Urinary bladder (tissue), 4 donors: Measurements from ENCODE around the gene ZNF462. TPM values are rescaled to one million over a fixed set of nuclear protein-coding genes. Genes with fewer than 3 reads are reported as not detected.
A peak's percentile ranks its signal among the peaks of the same experiment; 100 is the strongest.

ENCODE experiments used
- DNase-seq: peaks from one replicate; pipeline ENCODE4 v3.0.0-alpha.2; 2015; ENCODE audit errors: extremely low spot score
- H3K27ac ChIP-seq: one replicate; pipeline ENCODE4 v1.5.1; 2013; ENCODE audit warnings: low read depth, mild to moderate bottlenecking, moderate library complexity
- H3K36me3 ChIP-seq: one replicate; pipeline ENCODE4 v1.6.1; 2013; ENCODE audit warnings: mild to moderate bottlenecking, moderate library complexity; ENCODE audit not compliant: insufficient read depth
- H3K4me1 ChIP-seq: one replicate; pipeline ENCODE4 v1.6.1; 2013; ENCODE audit warnings: mild to moderate bottlenecking, moderate library complexity; ENCODE audit not compliant: insufficient read depth
- H3K4me3 ChIP-seq: one replicate; pipeline ENCODE4 v1.5.1; 2013; ENCODE audit warnings: low read depth, low read length
- WGBS: extraction: QIAGEN DNeasy Blood & Tissue Kit; methylation state at CpG from one replicate; pipeline ENCODE4 v1.1.7; 2013; 5-methylcytosine and 5-hydroxymethylcytosine counted together
- polyA plus RNA-seq: library from polyadenylated mRNA; stranded (reverse); fragments of 200-250 nt; gene quantifications from one replicate; pipeline ENCODE4 v1.2.3, GENCODE V29; 2013
- total RNA-seq: library from RNA; depleted of rRNA; stranded (reverse); fragments of >200 nt; gene quantifications from one replicate; pipeline ENCODE4 v1.2.3, GENCODE V29; 2014
- donor health status: healthy with polysubstance abuse.
- donor health status: healthy.

The ZNF462 gene, protein sequence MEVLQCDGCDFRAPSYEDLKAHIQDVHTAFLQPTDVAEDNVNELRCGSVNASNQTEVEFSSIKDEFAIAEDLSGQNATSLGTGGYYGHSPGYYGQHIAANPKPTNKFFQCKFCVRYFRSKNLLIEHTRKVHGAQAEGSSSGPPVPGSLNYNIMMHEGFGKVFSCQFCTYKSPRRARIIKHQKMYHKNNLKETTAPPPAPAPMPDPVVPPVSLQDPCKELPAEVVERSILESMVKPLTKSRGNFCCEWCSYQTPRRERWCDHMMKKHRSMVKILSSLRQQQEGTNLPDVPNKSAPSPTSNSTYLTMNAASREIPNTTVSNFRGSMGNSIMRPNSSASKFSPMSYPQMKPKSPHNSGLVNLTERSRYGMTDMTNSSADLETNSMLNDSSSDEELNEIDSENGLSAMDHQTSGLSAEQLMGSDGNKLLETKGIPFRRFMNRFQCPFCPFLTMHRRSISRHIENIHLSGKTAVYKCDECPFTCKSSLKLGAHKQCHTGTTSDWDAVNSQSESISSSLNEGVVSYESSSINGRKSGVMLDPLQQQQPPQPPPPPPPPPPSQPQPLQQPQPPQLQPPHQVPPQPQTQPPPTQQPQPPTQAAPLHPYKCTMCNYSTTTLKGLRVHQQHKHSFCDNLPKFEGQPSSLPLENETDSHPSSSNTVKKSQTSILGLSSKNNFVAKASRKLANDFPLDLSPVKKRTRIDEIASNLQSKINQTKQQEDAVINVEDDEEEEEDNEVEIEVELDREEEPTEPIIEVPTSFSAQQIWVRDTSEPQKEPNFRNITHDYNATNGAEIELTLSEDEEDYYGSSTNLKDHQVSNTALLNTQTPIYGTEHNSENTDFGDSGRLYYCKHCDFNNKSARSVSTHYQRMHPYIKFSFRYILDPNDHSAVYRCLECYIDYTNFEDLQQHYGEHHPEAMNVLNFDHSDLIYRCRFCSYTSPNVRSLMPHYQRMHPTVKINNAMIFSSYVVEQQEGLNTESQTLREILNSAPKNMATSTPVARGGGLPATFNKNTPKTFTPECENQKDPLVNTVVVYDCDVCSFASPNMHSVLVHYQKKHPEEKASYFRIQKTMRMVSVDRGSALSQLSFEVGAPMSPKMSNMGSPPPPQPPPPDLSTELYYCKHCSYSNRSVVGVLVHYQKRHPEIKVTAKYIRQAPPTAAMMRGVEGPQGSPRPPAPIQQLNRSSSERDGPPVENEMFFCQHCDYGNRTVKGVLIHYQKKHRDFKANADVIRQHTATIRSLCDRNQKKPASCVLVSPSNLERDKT (N-terminal part only)
- total RNA-seq (40.2 TPM), polyA plus RNA-seq (4.4 TPM)

DNA sequence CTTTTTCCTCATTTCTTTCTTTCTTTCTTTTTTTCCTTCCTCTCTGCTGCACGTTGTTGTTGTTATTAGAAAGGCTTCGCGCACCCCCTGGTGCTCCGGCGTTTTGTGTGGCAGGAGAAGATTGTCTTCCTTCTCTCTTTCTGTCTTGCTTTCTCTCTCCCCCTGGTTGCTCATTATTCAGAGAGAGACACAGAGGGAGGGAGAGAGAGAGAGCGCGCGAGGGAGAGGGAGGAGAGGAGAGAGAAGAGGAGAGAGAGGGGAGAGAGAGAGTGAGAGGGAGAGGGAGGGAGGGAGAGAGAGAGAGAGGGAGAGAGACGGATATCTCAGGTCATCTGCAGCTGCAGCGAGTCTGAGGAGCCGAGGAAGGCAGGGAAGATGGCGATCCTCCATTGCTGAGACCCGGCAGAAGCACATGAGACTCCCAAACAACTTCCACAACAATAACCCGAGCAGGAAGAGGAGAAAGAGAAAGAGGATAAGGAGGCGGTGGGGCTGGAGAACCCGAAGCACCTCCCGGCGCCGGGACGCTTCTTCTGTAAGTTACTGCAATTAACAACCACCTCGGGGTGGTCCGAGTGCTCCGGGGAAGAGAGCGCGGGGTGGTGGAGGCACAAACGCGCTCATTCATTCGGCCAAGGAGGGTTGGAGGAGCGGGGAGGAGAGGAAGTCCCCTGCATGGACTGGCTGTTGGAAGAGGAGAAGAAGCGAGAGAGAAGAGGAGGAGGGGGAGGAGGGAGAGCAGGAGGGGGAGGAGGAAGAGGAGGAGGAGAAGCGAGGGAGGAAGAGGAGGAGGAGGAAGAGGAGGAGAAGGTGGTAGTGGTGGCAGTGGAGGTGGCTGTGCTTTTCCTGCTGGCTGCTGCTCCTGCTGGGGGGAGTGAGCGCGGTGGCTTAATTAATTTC, at the start of gene ZNF462:
Gene ZNF462 (plus strand): TSS at position 346 of the 900 bp plus-strand sequence. CDS start 60,218 bp downstream, outside the sequence.
- H3K36me3 ChIP-seq, result no peaks in the 10 kb centered on the region
- H3K4me3 ChIP-seq, result peak within 1 kb of the TSS; percentile 78
- H3K4me1 ChIP-seq, result no peaks in the 10 kb centered on the region
- DNase-seq, result no peak
- whole genome bisulfite sequencing, result under 1% methylated on average over 33 of the region's 33 CpGs
- peak within 1 kb of the TSS; percentile 85 for H3K27ac ChIP-seq

DNA sequence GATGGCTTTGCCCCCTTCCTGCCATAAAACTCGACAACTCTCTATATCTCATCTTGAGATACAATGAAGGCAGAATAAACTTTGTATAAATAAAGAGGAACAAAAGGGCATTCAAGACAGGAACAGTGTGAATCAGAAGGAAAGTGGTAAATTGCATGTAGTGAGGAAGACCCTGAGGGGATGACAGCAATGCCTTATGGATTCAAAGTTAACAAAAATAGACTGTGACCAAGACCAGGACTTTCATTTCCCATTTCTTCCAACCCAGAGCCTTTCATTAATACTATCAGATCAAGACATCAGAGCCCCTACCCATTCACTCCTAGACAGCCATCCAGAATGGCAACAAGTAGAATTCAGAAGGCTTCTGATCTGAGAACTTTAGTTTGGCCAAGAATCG, 46.4 kb upstream of the ZNF462 start:
- DNase-seq, result no peak
- Histone ChIP-seq H3K36me3 (no peaks in the 10 kb centered on the region), H3K4me1 (no peaks in the 10 kb centered on the region), H3K4me3 (no peak overlapping the region), H3K27ac (no peak overlapping the region)
- 52% methylated on average over 2 of the region's 2 CpGs for WGBS

DNA sequence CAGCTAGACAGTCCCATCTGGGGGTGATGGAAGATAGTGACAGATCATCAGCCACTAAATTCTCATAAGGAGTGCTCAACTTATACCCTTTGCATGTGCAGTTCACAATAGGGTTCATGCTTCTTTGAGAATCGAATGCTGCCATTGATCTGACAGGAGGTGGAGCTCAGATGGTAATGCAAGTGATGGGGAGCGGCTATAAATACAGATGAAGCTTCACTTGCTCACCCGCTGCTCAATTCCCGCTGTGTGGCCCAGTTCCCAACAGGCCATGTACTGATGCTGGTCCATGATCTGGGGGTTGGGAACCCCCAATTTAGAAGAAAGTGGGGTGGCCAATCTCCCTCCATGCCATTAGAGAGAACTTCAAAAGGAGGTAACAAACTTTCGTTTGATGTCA, 44.9 kb upstream of the ZNF462 start:
- no peak overlapping the region for H3K27ac ChIP-seq
- no peaks in the 10 kb centered on the region for H3K4me1 ChIP-seq
- no peak for DNase-seq
- no peak overlapping the region for H3K4me3 ChIP-seq
- WGBS, result 95% methylated on average over 5 of the region's 5 CpGs
- no peaks in the 10 kb centered on the region for H3K36me3 ChIP-seq

DNA sequence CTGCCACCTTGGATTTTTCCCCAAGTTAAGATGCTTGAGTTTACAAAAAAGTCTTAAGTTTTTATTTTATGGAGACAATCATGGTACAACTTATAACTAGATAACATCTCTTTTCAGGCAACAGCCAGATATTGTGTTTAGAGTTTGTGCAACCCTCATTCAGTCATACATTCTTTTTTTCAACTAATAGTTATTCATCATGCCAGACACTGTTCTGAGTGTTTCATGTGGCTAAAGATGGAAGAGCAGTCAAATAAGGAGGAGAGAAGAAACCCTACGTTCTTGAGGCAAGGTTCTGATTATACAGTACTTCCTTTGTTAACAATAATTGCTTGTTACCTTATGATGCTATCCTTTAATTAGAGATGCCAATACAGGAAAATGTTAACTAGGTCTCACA, 42.1 kb upstream of the ZNF462 start:
- Histone ChIP-seq H3K27ac (no peak overlapping the region), H3K4me3 (no peak overlapping the region), H3K4me1 (no peaks in the 10 kb centered on the region), H3K36me3 (no peaks in the 10 kb centered on the region)
- 45% methylated on average over 1 of the region's 1 CpG for WGBS
- DNase-seq, result no peak

DNA sequence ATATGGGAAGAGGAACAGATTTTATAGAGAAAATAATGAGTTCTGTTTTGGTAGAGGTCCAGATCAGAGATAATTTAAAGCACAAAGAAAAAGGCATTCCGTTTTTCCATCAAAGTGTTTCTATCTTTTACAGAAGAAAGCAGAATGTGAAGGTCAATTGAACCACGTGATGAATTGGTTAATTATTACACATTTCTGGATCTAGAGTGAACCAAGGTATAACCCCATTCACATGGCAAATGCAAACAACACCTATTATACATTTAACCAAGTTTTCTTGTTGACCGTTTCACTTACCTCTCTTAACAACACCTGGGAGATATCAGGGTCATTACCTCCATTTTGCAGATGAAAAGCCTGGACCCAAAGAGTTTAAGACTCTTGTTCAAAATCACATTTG, 34.9 kb upstream of the ZNF462 start:
- WGBS, result 86% methylated on average over 3 of the region's 3 CpGs
- Histone ChIP-seq H3K4me1 (no peaks in the 10 kb centered on the region), H3K4me3 (no peak overlapping the region), H3K27ac (no peak overlapping the region), H3K36me3 (no peaks in the 10 kb centered on the region)
- no peak for DNase-seq

DNA sequence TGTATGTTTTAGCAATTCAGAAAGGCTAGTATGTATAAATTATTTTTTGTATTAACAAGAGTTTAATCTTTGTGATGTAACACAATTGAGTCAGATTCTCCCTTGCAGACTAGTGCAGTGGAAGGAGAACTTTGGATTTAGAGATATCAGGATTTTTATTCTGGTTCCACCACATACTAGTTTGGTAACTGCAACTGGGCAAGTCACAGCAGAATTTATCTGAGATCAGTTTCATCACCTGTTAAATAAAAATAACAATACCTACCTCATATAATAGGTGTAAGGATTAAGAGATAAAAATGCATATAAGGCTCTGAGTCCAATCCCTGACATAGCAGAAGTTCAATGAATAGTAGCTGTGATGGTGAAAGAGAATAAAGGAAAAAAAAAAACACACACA, 34.0 kb upstream of the ZNF462 start:
- H3K27ac ChIP-seq, result no peak overlapping the region
- no peaks in the 10 kb centered on the region for H3K36me3 ChIP-seq
- no peak overlapping the region for H3K4me3 ChIP-seq
- H3K4me1 ChIP-seq, result no peaks in the 10 kb centered on the region
- no peak for DNase-seq

DNA sequence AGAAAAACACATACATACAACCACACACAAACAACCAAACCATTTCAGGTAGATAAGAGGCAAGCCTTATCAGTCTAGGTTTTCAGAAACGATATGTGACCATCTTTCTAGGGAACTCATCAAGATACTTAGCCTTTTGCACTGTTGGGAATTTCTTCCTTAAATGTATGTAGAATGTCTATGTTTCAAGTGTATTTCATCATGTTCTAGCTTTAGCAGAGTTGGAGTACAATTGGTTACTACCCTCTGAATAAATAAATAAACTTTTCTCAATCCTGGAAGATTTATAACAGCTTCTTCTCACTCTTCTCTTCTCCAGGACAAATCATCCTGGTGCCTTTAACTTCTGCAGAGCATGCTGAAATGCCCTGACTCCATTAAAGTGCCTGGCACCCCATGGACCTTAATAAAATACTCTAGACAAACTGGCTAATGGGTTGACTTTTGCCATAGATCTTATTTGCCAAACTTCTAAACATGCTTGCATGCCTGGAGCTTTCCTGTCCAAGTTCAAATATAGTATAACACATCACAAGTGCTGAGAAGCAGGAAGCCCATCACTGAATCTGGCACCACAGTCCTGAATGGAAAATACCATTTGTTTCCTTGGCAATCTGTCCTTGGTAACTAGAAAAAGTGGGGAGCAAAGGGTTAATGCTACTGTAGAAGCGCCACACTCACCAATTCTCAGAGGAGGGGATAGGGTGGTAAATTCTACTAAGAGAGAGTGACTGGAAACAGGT, 33.1 kb upstream of the ZNF462 start:
- DNase-seq, result no peak
- 71% methylated on average over 2 of the region's 2 CpGs for WGBS
- Histone ChIP-seq H3K36me3 (no peaks in the 10 kb centered on the region), H3K4me1 (no peaks in the 10 kb centered on the region), H3K4me3 (no peak overlapping the region), H3K27ac (no peak overlapping the region)

DNA sequence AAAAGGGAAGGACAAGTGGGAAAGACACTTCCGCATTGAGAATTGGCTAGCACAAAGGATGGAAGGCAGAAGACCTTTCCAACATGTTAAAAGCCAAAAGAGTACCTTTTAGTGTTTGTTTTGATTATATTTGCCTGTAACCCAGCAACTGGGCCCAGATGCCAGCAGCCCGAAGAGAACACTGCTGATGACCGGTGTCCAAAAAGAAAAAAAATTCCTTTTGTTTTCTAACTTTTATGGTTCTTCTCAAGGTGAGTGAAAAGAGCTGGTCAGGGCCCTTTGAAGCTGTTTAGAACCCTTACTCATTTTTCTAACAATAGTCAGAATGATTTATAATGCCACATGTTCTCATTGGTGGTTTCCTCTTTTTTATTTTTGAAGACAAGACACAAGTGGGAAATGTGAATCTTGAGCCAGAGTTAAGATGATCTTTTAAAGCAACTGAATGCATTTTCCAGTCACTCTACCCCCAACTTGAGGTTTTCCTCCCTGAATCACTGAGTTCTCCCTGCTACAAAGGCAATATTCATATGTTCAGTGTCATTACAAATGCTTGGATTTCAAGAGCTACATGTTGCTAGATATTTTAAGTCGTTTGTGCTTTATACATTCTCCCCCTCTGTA, 32.3 kb upstream of the ZNF462 start:
- DNase-seq, result no peak
- Histone ChIP-seq H3K27ac (no peak overlapping the region), H3K4me1 (no peaks in the 10 kb centered on the region), H3K36me3 (no peaks in the 10 kb centered on the region), H3K4me3 (no peak overlapping the region)
- 22% methylated on average over 4 of the region's 4 CpGs for WGBS

DNA sequence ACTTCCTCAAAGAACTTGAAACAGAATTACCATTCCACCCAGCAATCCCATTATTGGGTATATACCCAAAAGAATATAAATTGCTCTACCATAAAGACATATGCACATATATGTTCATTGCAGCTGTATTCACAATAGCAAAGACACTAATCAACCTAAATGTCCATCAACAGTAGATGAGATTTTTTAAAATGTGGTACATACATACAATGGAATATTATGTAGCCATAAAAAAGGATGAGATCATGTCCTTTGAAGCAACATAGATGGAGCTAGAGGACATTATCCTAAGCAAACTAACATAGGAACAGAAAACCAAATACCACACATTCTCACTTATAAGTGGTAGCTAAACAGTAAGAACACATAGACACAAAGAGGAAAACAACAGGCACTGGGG, 28.1 kb upstream of the ZNF462 start:
- DNase-seq, result no peak

DNA sequence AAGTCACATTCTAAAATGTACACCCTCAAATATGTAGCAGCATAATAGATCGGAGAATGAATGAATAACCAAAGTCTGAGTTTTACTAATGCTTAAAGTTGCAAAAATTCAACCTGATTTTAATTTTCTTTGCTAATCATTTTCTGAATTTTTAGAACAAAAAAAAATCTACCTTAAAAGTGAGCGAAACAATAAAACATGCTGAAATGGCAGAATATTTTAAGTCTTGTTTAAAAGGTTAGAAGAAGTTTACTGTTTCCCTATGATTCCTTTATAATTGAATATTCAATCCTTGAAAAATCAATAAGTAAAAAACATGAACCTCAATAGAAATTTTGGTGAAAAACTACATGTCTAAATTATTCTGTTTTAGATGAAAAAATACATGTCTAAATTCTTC, 27.1 kb upstream of the ZNF462 start:
- DNase-seq, result no peak
- H3K27ac ChIP-seq, result no peak overlapping the region
- no peak overlapping the region for H3K4me3 ChIP-seq
- H3K4me1 ChIP-seq, result no peaks in the 10 kb centered on the region
- WGBS, result 98% methylated on average over 2 of the region's 2 CpGs
- no peaks in the 10 kb centered on the region for H3K36me3 ChIP-seq

More for the DNA sequence above, 28.1 kb upstream of the ZNF462 start:
- H3K36me3 ChIP-seq, result no peaks in the 10 kb centered on the region
- H3K27ac ChIP-seq, result no peak overlapping the region
- no peaks in the 10 kb centered on the region for H3K4me1 ChIP-seq
- H3K4me3 ChIP-seq, result no peak overlapping the region

DNA sequence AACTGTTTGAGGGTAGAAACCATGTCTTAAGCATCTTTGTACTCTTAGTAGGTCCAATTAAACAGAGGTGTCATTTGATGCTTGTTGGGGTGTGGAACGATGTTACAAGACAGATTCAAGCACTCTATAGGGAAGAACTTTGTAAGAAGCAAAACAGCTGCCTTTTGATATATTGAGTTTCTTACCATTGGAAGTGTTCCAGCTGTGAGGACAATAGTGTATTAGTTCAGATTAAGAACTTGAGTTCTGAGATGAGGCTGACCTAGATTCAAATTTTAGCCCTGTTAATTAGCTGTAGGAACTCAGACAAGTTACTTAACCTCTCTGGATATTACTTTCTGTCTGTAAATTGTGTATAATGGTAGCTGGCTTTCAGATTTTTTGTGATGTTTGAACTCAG, 19.6 kb upstream of the ZNF462 start:
- no peak overlapping the region for H3K27ac ChIP-seq
- no peak overlapping the region for H3K4me3 ChIP-seq
- 27% methylated on average over 1 of the region's 1 CpG for WGBS
- H3K36me3 ChIP-seq, result no peaks in the 10 kb centered on the region
- H3K4me1 ChIP-seq, result no peaks in the 10 kb centered on the region
- DNase-seq, result no peak

DNA sequence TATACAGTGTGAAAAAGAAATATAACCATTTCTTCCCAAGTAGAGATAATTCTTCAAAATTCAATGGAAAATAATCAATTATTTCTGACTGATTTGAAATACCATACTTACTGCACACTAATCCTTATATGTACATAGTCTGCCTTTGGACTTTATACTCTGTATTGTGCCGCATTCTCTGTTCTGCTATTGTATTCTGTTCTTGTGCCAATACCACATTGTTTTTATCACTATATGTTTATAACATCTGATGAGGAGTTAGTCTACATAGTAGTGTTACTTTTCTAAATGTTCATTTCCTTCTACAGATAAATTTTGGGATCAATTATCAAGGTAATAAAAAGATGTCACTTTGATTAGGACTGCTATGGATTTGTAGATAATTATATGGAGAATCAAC, 16.7 kb upstream of the ZNF462 start:
- DNase-seq, result no peak
- Histone ChIP-seq H3K36me3 (no peaks in the 10 kb centered on the region), H3K4me1 (no peaks in the 10 kb centered on the region), H3K27ac (no peak overlapping the region), H3K4me3 (no peak overlapping the region)
- WGBS, result 89% methylated on average over 1 of the region's 1 CpG
